Choroid plexus epithelial cell (primary cell): Measurements from ENCODE around the gene NFATC1.

Experiments used
- DNase-seq: peaks from one replicate; pipeline ENCODE4 v3.0.0-alpha.2; 2010; ENCODE audit warnings: low read depth
- H3K4me3 ChIP-seq: 2 replicates; pipeline ENCODE4 v1.5.1; 2011; ENCODE audit warnings: low read depth, mild to moderate bottlenecking, control low read depth, low read length, moderate library complexity
- CTCF ChIP-seq: conservative IDR thresholded peaks from 2 replicates; pipeline ENCODE4 v1.5.1; 2011; ENCODE audit warnings: low read depth, mild to moderate bottlenecking, control low read depth, inconsistent platforms, low read length, moderate library complexity

NFATC1 gene

GRCh38 chr18:79483971-79484491 lies 88.3 kb downstream of the NFATC1 start:
- DNase-seq, result no peak
- no peak for TF ChIP-seq CTCF
- no peak overlapping the region for H3K4me3 ChIP-seq

- peak; percentile 97 for DNase-seq
- peak overlapping the region; percentile 40 for H3K4me3 ChIP-seq
- no peak for TF ChIP-seq CTCF
Measured at GRCh38 chr18:79484661-79485621, 89.2 kb downstream of the NFATC1 start.

GRCh38 chr18:79485788-79486355 lies 90.1 kb downstream of the NFATC1 start:
- peak overlapping the region; percentile 40 for H3K4me3 ChIP-seq
- peak; percentile 89 for DNase-seq
- TF ChIP-seq CTCF, result no peak

- H3K4me3 ChIP-seq, result no peak overlapping the region
- TF ChIP-seq CTCF, result no peak
- DNase-seq, result no peak
Measured at GRCh38 chr18:79486356-79487182, 90.8 kb downstream of the NFATC1 start.

- no peak for TF ChIP-seq CTCF
Measured at GRCh38 chr18:79487183-79487800, 91.6 kb downstream of the NFATC1 start.

GRCh38 chr18:79487801-79488201 lies 92.1 kb downstream of the NFATC1 start:
- no peak for DNase-seq
- H3K4me3 ChIP-seq, result no peak overlapping the region
- no peak for TF ChIP-seq CTCF

More at GRCh38 chr18:79487183-79487800, 91.6 kb downstream of the NFATC1 start:
- no peak for DNase-seq
- no peak overlapping the region for H3K4me3 ChIP-seq
